ENCODE measurements around the gene AREL1.
A peak's percentile ranks its signal among the peaks of the same experiment; 100 is the strongest.

AREL1 gene

DNA sequence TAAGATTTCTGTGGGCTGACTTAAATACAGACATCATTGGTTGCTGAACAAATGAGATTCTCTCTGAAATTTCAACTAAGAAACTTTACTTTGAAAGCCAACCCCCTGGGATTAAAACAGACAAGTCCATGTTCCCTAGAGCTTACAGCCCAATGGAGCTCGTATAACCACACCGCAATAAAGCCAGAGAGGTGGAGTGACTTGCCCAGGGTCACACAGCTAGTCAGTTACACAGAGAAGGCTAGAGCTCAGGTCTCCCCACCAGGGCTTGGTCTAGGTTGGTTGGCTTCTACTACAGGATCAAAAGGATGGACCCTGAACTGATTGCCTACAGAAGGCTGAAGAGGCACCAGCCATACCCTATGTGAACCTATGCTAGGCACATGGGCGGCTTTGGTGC is 92.0 kb downstream of the AREL1 start:
- TF ChIP-seq ZBTB7A (IDR thresholded peaks at IDR 0.05; ENCODE audit: low read depth) (no peak), FOXM1 (IDR thresholded peaks at IDR 0.05; ENCODE audit: borderline replicate concordance, low read depth) (no peak), YY1 (IDR thresholded peaks at IDR 0.05; ENCODE audit: low read depth) (no peak), NFIC (IDR thresholded peaks at IDR 0.05) (no peak), EP300 (IDR thresholded peaks at IDR 0.05; ENCODE audit: borderline replicate concordance) (no peak), CEBPB (IDR thresholded peaks at IDR 0.05) (no peak), EGR1 (IDR thresholded peaks at IDR 0.05) (no peak), TEAD4 (IDR thresholded peaks at IDR 0.05) (no peak), TCF12 (IDR thresholded peaks at IDR 0.05; ENCODE audit: low read depth) (no peak), CREB1 (IDR thresholded peaks at IDR 0.05; ENCODE audit: low read depth) (no peak), TAF1 (IDR thresholded peaks at IDR 0.05; ENCODE audit: low read depth) (no peak), RAD21 (IDR thresholded peaks at IDR 0.05; ENCODE audit: low read depth) (no peak)
- TF ChIP-seq, protein P1, sequence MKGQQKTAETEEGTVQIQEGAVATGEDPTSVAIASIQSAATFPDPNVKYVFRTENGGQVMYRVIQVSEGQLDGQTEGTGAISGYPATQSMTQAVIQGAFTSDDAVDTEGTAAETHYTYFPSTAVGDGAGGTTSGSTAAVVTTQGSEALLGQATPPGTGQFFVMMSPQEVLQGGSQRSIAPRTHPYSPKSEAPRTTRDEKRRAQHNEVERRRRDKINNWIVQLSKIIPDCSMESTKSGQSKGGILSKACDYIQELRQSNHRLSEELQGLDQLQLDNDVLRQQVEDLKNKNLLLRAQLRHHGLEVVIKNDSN (IDR thresholded peaks at IDR 0.05), result no peak
- TF ChIP-seq, protein P2, sequence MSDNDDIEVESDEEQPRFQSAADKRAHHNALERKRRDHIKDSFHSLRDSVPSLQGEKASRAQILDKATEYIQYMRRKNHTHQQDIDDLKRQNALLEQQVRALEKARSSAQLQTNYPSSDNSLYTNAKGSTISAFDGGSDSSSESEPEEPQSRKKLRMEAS (IDR thresholded peaks at IDR 0.05), result no peak; the same call in 1 of the 2 replicates
- TF ChIP-seq, protein P3, sequence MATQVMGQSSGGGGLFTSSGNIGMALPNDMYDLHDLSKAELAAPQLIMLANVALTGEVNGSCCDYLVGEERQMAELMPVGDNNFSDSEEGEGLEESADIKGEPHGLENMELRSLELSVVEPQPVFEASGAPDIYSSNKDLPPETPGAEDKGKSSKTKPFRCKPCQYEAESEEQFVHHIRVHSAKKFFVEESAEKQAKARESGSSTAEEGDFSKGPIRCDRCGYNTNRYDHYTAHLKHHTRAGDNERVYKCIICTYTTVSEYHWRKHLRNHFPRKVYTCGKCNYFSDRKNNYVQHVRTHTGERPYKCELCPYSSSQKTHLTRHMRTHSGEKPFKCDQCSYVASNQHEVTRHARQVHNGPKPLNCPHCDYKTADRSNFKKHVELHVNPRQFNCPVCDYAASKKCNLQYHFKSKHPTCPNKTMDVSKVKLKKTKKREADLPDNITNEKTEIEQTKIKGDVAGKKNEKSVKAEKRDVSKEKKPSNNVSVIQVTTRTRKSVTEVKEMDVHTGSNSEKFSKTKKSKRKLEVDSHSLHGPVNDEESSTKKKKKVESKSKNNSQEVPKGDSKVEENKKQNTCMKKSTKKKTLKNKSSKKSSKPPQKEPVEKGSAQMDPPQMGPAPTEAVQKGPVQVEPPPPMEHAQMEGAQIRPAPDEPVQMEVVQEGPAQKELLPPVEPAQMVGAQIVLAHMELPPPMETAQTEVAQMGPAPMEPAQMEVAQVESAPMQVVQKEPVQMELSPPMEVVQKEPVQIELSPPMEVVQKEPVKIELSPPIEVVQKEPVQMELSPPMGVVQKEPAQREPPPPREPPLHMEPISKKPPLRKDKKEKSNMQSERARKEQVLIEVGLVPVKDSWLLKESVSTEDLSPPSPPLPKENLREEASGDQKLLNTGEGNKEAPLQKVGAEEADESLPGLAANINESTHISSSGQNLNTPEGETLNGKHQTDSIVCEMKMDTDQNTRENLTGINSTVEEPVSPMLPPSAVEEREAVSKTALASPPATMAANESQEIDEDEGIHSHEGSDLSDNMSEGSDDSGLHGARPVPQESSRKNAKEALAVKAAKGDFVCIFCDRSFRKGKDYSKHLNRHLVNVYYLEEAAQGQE (IDR thresholded peaks at IDR 0.05; ENCODE audit: low read depth), result no peak

DNA sequence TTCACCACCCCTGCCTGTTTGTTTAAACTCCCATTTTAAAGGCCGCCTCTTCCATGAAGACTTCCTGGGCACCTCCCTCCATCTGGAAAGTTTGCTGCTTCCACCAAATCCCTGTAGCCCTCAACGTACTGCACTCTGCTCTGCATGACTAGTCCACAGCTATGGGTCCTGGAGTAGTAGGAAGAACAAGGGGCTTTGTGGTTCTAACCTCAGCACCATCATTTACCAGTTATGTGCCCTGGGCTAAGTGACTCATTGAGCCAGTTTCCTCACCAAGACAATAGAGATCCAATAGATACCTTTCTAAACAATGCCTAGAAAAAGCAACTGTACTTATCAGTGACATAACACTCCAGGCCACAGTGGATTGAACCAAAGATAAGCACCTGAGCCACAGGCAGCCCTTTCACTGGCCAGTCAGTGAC is 92.4 kb downstream of the AREL1 start:
- TF ChIP-seq, protein P1 (IDR thresholded peaks at IDR 0.05), result no peak
- TF ChIP-seq TCF12 (IDR thresholded peaks at IDR 0.05; ENCODE audit: low read depth) (peak; percentile 80), EP300 (IDR thresholded peaks at IDR 0.05; ENCODE audit: borderline replicate concordance) (peak; percentile 75; the same call in 1 of the 2 replicates), TEAD4 (IDR thresholded peaks at IDR 0.05) (peak; percentile 65; the same call in 1 of the 2 replicates), CREB1 (IDR thresholded peaks at IDR 0.05; ENCODE audit: low read depth) (0 out of 2 replicates have a peak, but pooled peaks have one; percentile 22), NFIC (IDR thresholded peaks at IDR 0.05) (peak; percentile 66), RAD21 (IDR thresholded peaks at IDR 0.05; ENCODE audit: low read depth) (0 out of 2 replicates have a peak, but pooled peaks have one; percentile 1), CEBPB (IDR thresholded peaks at IDR 0.05) (no peak), FOXM1 (IDR thresholded peaks at IDR 0.05; ENCODE audit: borderline replicate concordance, low read depth) (peak; percentile 76)
- TF ChIP-seq, protein P3 (IDR thresholded peaks at IDR 0.05; ENCODE audit: low read depth), result no peak
- TF ChIP-seq, protein P2 (IDR thresholded peaks at IDR 0.05), result peak; percentile 16; the same call in 1 of the 2 replicates

DNA sequence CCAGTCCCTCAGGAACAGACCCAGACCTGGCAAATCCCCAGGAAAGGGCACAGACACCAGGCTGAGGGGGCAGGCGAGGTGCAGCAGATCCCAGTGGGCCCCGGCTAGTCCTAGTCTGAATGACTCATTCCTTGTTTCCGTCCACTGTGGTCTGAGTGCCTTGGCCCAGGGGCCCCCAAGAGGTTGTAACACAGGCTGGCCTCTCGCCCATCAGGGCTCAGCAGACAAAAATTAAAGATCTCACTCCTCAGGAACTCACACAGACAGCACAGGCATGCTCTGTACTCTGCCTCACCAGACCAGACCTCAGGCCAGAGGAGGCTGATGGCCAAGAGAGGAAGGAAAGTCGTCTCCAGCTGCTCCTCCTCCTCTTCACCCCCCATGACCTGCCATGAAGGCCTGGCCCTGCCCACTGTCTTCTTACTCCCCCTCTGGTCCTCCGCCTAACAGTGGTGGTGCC is 93.2 kb downstream of the AREL1 start:
- TF ChIP-seq NFIC (IDR thresholded peaks at IDR 0.05) (peak; percentile 82), EGR1 (IDR thresholded peaks at IDR 0.05) (no peak), EP300 (IDR thresholded peaks at IDR 0.05; ENCODE audit: borderline replicate concordance) (peak; percentile 89), TCF12 (IDR thresholded peaks at IDR 0.05; ENCODE audit: low read depth) (peak; percentile 83), ZBTB7A (IDR thresholded peaks at IDR 0.05; ENCODE audit: low read depth) (no peak), FOXM1 (IDR thresholded peaks at IDR 0.05; ENCODE audit: borderline replicate concordance, low read depth) (peak; percentile 74), TAF1 (IDR thresholded peaks at IDR 0.05; ENCODE audit: low read depth) (no peak)
- TF ChIP-seq, protein P1 (IDR thresholded peaks at IDR 0.05), result no peak
- TF ChIP-seq, protein P2 (IDR thresholded peaks at IDR 0.05), result peak; percentile 28; the same call in 1 of the 2 replicates
- TF ChIP-seq, protein P3 (IDR thresholded peaks at IDR 0.05; ENCODE audit: low read depth), result no peak
